Eye (tissue), 1 donor: Measurements from ENCODE around the gene DGKD.

Experiments used
- DNase-seq: peaks from one replicate; pipeline ENCODE4 v3.0.0-alpha.2; 2015

Gene DGKD

DNA sequence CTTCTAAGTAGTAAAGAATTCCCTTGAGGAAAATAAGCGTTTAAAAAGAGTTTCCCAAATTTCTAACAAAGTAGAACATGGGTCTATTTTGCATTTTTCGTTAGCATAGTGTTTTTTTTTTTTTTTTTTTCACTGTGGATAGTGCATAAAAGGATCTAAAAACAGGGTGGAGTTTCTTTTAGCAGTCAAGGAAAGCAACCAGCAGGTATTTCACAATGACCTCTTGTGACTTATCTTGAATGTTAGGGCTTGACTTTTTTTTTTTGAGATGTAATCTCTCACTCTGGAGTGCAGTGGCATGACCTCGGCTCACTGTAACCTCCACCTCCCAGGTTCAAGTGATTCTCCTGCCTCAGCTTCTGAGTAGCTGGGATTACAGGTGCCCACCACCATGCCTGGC lies 14.9 kb upstream of the DGKD start:
- no peak for DNase-seq

DNA sequence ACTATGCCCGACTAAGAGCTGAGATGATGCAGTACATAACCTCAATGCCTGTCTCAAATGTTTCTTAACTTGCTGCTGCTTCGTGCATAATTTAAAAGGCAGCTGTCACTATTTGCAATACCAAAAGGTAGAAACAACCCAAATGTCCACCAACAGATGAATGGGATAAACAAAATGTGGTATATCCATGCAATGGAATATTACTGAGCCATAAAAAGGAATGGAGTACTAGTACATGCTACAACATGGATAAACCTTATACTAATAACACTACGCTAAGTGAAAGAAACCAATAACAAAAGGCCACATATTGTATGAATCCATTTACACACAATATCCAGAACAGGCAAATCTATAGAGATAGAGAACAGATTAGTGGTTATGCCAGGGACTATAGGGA lies 13.0 kb upstream of the DGKD start:
- DNase-seq, result no peak

DNA sequence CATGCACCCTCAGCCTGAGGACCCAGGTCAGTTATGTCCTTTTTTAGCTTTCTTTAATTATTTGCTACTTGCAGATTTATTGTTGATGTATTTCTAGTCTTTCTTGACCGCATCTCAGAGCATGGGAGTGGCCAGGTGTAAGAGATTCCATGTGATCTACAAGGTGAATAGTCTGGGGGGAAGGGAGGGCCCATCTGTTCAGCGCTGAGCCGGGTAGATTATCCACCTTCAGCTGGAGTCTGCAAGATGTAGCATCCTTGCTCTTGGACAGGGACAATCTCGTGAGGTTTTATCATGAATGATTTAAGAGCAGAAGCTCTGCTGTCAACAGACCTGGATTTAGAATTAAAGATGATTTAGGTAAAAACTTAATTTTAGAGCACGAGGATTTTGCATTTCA lies 12.0 kb upstream of the DGKD start:
- no peak for DNase-seq

DNA sequence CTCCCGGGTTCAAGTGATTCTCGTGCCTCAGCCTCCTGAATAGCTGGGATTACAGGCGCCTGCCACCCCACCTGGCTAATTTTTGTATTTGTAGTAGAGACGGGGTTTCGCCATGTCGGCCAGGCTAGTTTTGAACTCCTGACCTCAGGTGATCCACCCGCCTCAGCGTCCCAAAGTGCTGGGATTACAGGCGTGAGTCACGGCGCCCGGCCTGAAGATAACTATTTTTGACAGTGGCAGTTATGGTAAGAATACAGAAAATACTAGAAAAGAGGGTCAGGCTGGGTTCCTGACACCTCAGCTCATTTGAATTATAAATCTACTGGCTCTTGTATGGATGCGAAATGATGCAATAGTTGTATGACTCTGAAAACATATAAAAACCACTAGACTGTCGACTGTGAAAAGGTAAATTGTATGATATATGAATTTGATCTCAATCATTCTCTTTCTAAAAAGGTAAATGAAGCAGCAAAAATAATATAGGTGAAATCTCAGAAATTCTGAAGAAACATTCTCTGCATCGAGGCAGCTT lies 11.1 kb upstream of the DGKD start:
- DNase-seq, result no peak

DNA sequence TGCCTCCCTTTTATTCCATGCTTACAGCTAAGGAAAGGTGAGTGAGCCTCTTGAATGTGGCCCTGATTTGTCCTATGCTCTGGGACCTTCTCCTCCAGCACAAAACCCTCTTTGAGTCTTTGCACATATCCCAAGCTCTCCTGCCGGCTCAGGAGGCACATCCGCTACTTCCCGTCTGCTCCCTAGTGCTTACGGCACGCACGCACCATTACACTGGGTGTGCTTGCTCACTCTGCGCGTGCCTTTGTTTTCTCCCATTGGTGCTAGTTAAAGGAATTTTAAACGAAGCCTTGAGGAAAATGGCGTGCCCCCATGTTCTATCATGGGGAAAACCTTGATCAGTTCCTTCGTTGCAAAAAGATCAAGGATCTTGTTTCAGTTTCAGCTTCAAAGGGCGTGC lies 7.9 kb upstream of the DGKD start:
- DNase-seq, result peak; percentile 41

DNA sequence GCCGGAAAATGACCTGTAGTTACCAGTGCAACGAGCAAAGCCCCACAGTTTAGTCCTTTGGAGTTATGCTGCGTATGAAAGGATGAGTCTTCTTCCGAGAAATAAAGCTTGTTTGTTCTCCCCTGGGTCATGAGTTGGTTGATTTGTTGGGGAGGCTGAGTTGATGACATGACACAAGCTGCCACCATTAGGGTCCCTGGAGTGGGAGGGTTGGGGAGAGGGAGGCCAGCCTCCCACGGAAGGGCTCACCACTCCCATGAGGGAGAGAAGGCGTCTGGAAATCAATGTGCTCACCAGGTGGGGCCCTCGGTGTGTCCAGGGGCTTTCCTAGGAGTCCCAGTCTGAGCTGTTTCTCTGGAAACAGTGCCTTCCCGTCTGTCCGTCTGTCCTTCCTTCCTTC lies 7.4 kb upstream of the DGKD start:
- DNase-seq, result no peak

DNA sequence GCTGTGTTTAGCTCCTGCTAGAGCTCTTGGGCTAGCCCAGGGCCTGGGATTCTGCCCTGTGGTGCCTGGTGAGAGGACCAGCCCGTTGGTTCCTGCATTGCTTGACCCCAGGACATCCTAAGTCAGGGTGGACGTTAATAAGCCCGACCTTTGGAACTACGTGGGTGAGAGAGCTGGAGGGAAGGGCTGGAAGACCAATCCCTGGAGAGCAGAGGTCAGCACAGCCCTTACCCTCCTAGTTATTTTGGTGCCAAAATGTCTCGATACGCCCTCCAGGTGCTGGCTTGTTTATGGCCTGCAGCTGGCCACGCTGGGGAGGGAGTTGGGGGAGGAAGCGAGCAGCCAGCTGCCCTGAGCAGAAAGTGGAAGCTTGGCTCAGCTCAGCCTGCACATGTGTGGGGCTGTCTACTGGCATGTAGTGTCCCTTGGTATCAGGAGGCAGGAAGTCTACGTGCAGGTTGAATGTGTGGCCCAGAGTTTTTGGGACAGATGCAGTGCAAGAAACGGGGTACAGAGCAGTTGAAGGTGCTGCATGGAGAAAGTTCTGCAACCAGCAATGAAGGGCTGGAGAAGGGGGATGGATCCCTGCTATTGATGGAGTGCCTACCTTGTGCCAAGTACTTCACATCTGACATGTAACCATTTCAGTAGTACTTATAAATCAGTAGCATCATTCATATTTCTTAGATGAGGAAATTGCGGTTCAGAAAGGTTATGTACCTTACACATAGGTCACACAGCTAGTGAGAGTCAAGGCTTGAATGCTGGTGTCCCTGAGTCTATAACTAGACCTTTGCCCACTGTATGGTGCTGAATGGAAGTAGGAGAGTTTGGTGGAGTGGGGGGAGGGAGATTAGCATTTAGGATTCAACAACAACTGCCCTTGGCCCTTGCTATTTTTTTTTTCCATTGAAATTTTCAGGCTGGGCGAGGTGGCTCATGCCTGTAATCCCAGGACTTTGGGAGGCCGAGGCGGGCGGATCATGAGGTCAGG lies 5.0 kb upstream of the DGKD start:
- no peak for DNase-seq

DNA sequence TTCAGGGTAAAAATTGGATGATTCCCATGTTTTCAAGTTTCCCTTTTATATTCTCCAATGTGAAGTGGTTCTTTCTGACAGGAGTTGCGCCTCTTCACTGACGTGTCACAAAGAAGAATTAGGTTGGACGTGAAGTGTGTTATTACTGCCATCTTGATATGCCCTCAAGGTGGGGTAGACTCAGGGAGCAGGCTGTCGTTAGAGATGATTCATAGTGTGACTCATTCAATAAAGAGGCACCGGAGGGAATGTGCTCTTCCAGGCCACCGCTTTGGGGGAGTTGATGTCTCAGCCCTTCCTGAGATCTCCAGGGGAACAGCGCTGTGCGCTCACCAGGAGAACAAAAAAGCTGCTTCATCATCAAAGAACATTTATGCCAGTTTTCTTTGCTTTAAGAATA lies 3.6 kb upstream of the DGKD start:
- peak; percentile 63 for DNase-seq

DNA sequence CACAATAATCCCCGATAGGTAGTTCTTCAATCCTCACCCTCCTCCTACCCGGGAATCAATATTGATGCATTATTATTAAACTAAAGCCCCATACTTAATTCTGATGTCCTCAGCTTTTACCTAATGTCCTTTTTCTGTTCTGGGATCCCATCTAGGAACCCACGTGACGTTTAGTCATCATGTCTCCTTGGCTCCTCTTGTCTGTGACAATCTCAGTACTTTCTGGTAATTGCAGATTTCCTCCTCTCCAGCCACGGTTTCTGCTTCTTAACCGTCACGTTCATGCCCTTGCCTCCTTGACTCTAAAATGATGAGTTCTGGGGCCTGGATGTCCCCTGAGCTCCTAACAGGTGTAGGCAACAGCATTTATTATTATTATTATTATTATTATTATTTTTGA lies 2.9 kb upstream of the DGKD start:
- no peak for DNase-seq

DNA sequence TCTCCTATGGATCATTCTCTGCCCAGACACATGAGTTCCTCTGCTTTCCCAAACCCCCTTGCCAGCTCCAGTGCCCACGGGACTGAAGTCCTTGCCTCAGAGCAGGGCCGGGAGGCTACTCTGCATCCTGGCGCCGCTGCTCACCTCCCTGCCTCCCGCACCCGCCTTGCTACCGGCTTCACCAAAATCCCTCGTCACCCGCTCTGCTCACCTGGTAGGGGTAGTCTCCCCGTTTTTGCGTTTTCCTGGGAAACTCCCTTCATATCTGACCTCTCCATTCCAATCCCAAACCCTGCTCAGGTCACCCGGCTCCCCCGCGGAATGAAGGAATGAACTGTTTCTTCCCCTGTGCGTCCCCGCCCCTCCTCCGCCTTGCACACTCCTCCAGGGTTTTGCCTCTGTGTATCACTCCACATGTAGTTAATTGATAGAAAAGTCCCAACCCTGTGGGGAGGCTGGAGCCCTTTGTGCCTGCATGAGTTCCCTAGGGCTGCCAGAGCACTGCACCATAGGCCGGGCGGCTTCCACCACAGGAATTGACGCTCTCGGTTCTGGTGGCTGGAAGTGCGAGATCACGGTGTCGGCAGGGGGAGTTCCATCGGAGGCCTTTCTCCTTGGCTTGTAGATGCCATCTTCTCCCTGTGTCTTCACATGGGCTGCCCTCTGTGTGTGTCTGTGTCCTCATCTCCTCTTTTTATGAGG lies 2.0 kb upstream of the DGKD start:
- no peak for DNase-seq

DNA sequence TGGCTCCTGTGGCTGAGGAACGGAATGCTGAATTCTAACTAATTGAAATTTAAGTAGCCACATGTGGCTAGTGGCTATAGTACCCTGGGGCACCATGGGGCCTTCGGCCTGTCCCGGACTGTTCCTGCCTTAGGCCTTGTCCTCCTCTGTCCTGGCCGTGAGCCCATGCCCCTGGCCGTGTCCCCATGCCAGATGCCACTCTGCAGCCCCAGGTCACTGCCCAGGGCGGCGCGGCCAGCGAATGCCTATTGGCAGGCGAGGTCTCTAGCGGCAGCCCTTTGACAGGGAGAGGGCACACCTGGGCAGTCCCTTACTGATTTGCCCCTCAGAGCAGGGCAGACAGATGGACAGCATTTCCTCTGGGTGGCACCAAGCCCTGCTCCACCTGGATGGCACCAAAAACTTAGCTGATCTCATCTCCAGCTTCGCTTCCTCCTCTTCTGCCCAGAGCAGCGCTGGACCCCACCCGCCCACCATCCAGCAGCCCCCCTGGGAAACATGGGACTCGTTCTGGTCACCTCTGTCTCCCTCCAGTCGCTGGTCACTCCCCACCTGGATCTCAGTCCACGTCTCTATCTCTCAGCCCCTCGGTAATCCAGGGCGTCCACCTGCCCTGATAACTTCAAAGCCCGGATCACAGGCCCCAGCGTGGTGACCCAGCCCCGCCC lies 1.1 kb upstream of the DGKD start:
- no peak for DNase-seq

DNA sequence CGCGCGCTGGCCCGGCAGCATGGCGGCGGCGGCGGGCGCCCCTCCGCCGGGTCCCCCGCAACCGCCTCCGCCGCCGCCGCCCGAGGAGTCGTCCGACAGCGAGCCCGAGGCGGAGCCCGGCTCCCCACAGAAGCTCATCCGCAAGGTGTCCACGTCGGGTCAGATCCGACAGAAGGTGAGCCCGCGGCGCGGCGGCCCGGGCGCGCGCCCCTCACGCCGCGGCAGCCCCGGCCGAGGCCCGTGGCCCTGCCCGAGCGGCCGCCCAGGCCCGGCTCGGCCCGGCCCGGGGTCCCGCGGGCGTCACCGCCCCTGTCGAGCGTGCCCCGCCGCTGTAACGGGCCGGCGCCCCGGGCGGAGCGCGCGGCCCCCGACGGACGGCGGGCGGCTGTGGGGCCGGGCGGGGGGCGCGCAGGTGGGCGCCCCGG lies 218 bp downstream of the DGKD start:
- DNase-seq, result no peak

DNA sequence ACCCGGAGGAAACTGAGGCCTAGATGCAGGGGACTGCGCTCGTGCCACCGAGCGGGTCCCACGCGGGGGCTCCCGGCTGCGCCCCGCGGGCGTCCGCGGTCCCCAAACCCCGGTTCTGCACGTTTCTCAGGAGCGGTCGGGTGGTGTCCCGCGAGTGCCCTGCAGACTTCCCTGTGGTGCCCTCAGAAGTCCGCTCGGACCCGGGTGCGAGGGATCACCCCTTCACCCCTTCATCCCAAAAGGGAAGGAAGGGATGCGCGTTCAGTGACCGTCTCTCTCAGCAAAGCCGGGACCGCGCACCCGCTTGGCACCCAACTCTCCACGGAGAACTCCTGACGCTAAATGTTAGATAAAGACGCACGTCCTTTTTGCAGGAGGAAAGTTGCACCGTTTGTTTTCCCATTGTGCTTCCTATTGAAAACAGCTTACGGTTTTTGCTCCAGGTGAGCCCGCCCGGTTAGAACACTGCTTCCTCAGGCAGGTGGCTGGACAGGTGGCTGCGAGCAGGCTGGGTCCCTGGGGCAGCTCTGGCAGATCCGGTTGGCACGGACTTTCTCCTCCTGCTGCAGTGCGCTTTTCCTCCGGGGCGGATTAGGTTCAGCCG lies 779 bp downstream of the DGKD start:
- peak; percentile 49 for DNase-seq

DNA sequence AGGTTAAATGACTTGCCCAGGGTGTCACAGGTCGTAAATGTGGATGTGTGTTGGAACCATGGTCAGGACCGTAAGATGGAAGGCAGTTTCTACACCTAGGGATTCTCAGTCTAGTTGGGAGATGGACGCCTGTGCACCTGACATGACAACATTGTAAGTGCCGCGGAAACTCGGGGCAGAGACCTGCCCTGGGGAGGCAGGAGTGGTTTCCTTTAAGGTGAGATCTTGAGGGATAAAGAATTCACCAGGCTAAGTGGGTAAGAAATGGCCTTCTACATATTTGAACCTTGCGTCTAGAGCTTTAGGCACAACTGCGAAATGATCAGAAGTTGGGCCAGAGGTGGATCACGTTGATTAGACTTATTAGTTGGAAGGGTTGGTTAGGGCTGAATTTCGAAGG lies 1.6 kb downstream of the DGKD start:
- DNase-seq, result no peak

DNA sequence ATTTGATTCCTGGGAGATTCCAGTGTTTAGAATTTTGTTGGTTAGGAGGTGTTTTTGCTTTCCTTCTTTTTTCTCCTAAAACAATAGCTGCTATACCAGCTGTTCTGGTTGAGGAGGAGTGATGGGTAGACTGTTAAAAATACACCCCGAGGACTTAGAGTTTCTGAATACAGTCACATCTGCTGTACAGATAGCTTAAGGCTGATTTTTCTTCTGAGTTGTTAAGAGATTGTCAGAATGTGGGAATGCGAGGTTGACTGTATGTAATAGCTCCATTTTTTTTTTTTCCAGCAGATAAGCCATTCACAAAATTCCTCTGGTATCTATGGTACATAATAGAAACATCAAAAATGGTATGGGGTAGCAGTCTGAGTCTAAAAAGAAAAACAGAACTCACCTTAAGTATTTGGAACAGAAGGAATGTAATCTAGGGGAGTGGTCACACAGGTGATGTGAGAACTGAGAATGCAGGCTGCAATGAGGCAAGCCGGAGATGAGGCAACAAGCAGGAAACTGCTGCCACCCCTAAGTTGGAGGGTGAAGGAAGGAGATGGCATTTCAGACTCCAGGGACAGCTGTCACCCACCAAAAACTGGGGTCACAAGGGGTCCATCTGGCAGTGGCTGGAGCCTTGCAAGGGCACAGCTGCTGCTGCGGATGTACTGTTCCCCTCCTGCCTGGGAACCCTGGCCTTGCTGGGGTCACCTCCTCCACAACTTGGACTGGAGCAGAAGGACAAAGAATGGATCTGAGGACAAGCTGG lies 2.4 kb downstream of the DGKD start:
- DNase-seq, result no peak

DNA sequence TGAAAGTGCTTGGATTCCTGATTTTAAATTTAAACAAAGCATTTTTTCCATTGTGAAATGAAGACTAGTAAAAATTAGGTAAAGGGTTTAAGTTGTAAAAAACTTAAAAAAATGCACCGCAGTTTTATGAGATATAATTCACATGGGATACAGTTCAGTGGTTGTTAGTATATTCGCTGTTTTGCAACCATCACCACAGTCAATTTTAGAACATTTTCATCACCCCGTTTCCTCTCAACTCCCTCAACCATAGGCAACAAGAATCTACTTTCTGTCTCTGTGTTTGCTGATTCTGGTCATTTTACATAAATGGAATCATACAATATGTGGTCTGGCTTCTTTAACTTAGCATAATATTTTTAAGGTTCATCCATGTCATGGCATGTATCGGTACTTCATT lies 4.0 kb downstream of the DGKD start:
- DNase-seq, result no peak

DNA sequence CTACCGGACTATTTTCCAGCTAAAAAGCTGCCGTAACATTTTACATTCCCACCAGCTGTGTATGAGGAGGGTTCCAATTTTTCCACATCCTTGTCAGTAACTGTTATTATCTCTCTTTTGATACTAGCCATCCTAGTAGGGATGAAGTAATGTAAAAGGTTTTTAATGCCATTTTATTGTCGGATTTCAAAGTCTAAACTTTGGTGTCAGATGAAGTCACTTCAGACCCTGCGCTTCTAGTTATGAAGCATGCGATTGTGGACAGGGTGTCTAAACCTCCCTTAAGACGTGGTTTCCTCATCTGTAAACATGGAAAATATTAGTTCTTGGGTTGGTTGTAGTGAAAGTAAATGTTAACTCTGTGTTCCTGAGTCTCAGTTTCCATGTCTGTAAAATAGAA lies 4.7 kb downstream of the DGKD start:
- DNase-seq, result no peak

DNA sequence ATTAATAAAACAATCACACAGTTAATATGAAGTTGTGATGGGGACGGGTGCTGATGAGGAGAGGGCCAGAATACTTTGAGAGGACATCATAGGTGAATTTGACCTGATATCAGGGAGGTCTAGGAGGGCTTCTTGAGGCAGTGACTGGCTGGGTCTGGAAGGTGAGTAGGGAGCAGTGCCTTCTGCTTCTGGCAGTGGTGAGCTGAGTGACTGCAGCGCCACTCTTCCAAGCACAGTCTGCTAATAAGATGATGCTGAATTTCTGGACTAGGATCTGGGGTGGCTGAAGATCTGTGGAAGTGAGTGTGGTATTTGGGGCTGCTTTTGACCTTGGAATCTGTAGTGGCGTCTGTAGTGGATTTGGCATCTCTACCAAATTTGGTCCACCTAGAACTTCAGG lies 5.5 kb downstream of the DGKD start:
- DNase-seq, result no peak

DNA sequence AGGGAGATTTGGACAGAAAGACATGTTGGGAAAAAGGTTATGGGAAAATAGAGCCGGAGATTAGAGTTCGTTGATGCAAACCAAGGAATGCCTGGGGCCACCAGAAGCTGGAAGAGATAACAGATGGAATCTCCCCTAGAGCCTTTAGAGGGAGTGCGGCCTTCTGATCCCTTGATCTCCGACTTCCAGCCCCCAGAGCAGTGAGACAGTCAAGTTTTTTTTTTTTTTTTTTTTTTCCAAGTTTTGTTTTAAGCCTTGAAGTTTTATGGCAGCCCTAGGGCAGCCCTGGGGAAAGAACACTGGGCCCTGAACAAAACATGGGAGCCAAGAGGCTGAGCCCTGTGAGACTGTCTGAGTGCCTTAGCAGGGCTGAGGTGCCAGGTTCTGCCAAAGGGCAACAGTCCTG lies 6.5 kb downstream of the DGKD start:
- DNase-seq, result no peak

DNA sequence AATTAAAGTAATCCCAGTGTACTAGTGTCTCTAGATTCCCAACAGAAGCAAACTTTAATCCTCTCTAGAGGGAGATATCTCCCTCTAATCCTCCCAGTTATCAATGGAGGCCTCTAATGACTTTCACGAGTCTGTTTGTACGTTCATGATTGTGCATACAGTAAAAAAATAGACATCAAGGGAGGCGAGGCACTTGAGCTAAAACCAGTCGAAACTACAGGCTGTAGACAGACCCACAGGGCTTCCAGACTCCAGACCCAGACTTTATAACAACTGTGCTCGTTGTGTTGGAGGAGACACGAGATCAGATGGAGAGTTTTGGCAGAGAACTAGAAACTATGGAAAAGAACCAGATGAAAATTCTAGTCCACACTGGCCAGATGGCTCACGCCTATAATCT lies 7.0 kb downstream of the DGKD start:
- no peak for DNase-seq

DNA sequence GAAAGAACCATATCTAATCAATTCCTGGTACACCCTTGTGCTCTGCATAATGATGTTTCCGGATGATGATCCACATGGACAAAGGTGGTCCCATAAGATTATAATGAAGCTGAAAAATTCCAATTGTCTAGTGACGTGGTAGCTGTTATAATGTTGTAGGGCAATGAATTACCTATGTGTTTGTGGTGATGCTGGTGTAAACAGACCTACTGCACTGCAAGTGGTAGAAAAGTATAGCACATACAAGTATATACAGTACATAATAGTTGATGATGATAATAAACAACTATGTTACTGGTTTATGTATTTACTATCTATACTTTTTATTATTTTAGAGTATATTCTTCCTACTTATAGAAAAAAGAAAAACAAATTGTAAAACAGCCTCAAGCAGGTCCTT lies 8.4 kb downstream of the DGKD start:
- no peak for DNase-seq

DNA sequence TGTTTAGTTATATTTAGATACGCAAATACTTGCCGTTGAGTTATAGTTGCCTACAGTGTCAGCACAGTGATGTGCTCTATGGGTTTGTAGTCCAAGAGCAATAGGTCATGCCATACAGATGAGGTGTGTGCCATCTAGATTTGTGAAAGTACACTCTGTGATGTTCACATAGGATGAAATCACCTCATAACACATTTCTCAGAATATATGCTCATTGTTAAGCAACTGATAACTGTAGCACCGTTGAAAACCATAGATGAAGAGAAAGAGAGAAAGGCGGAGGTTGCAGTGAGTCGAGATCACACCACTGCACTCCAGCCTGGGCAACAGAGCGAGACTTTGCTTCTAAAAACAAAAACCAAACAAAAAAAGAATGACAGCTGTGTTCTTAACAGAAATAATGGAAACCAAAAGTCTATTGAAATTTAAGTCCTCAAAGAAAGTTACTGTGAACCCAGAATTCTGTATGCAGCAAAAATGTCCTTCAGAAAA lies 9.5 kb downstream of the DGKD start:
- DNase-seq, result no peak
